ENCODE data around the gene SYT7. TPM values are rescaled to one million over a fixed set of nuclear protein-coding genes. Genes with fewer than 3 reads are reported as not detected.

Gene SYT7
- total RNA-seq, 2 donors from 2014 or later, result 2.0 to 3.4 TPM

DNA sequence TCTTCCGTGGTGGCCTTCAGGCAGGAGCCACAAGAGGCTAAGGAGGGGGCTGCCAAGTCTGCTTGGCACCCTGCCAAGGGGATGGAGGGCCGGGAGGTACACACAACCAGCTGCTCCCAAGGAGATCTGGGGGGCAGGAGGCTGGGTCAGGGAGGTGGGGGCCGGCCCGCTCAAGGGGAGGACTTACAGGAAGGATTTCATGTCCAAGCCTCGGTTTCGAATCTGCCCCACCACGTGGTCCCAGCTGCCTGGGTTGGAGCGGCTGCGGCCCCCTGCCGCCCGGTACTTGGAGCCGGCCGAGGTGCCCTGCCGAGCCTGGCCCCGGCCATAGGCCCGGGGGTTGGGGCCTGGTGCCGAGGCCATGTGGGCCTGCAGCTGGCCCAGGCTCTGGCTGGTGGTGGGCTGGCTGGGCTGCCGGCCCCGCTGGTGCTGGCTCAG lies 38.8 kb downstream of the SYT7 start:
- no peaks in the 10 kb centered on the region for H3K27me3 ChIP-seq (ENCODE audit: control insufficient read depth, insufficient read depth, low read length, poor library complexity, severe bottlenecking)
- 66 to 75% methylated on average over 14 to 19 of the region's 19 CpGs for WGBS, 2 experiments (ENCODE audit: insufficient coverage in 1 of 2, insufficient read length in 1 of 2)
- no peaks in the 10 kb centered on the region for H3K9me3 ChIP-seq (ENCODE audit: control insufficient read depth, low read length)
- TF ChIP-seq, protein P1, sequence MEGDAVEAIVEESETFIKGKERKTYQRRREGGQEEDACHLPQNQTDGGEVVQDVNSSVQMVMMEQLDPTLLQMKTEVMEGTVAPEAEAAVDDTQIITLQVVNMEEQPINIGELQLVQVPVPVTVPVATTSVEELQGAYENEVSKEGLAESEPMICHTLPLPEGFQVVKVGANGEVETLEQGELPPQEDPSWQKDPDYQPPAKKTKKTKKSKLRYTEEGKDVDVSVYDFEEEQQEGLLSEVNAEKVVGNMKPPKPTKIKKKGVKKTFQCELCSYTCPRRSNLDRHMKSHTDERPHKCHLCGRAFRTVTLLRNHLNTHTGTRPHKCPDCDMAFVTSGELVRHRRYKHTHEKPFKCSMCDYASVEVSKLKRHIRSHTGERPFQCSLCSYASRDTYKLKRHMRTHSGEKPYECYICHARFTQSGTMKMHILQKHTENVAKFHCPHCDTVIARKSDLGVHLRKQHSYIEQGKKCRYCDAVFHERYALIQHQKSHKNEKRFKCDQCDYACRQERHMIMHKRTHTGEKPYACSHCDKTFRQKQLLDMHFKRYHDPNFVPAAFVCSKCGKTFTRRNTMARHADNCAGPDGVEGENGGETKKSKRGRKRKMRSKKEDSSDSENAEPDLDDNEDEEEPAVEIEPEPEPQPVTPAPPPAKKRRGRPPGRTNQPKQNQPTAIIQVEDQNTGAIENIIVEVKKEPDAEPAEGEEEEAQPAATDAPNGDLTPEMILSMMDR (conservative IDR thresholded peaks at IDR 0.05), result no peak
- no peak overlapping the region for H3K9ac ChIP-seq (ENCODE audit: extremely low read depth, low read length, poor library complexity, severe bottlenecking)
- no peak overlapping the region for H3K4me3 Mint-ChIP-seq
- no peaks in the 10 kb centered on the region for H3K36me3 Mint-ChIP-seq (ENCODE audit: low read depth)
- H3K9me3 Mint-ChIP-seq, result no peaks in the 10 kb centered on the region
- H3K36me3 ChIP-seq (ENCODE audit: control insufficient read depth, insufficient read depth, low read length), result no peaks in the 10 kb centered on the region
- peaks cover 30% of the 10 kb centered on the region for H3K4me1 Mint-ChIP-seq
- no peak overlapping the region for H3K4me3 ChIP-seq (ENCODE audit: low read length)
- no peak for DNase-seq
- no peak overlapping the region for H3K27ac Mint-ChIP-seq
- no peak overlapping the region for H3K27ac ChIP-seq (ENCODE audit: low read depth, low read length)
- peaks cover 4% of the 10 kb centered on the region for H3K27me3 Mint-ChIP-seq (ENCODE audit: insufficient read depth)
- no peaks in the 10 kb centered on the region for H3K4me1 ChIP-seq (ENCODE audit: control insufficient read depth, insufficient read depth, low read length)

DNA sequence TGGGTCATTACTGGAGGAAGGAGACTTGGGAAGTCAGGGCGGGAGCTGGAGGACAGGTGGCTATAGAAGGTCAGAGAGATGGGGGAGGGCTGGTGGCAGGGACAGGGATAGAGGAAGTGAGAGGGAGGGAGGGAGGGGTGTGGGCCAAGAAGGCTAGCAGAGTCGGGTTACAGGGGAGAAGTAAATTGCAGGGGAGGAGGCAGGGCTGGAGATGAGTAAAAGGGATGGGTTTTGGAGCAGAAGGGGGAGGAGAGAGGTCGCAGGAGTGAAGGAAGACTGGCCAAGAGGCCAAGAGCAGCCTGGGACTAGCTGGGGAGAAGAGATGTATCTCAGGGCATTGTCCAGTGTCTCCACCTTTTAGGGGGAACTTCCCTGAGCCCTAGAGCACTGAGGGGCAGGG lies 39.3 kb downstream of the SYT7 start:
- Histone ChIP-seq H3K27me3 (ENCODE audit: control insufficient read depth, insufficient read depth, low read length, poor library complexity, severe bottlenecking) (no peaks in the 10 kb centered on the region), H3K27ac (ENCODE audit: low read depth, low read length) (no peak overlapping the region), H3K4me3 (ENCODE audit: low read length) (no peak overlapping the region), H3K9ac (ENCODE audit: extremely low read depth, low read length, poor library complexity, severe bottlenecking) (no peak overlapping the region), H3K4me1 (ENCODE audit: control insufficient read depth, insufficient read depth, low read length) (no peaks in the 10 kb centered on the region), H3K9me3 (ENCODE audit: control insufficient read depth, low read length) (no peaks in the 10 kb centered on the region), H3K36me3 (ENCODE audit: control insufficient read depth, insufficient read depth, low read length) (no peaks in the 10 kb centered on the region)
- peaks cover 30% of the 10 kb centered on the region for H3K4me1 Mint-ChIP-seq
- H3K36me3 Mint-ChIP-seq (ENCODE audit: low read depth), result no peaks in the 10 kb centered on the region
- H3K9me3 Mint-ChIP-seq, result no peaks in the 10 kb centered on the region
- peak; percentile 83 for DNase-seq
- TF ChIP-seq, protein P1 (conservative IDR thresholded peaks at IDR 0.05), result no peak
- no peak overlapping the region for H3K4me3 Mint-ChIP-seq
- peaks cover 4% of the 10 kb centered on the region for H3K27me3 Mint-ChIP-seq (ENCODE audit: insufficient read depth)
- H3K27ac Mint-ChIP-seq, result no peak overlapping the region
- WGBS, 2 experiments (ENCODE audit: insufficient coverage in 1 of 2, insufficient read length in 1 of 2), result 33 to 39% methylated on average over 2 to 3 of the region's 3 CpGs

DNA sequence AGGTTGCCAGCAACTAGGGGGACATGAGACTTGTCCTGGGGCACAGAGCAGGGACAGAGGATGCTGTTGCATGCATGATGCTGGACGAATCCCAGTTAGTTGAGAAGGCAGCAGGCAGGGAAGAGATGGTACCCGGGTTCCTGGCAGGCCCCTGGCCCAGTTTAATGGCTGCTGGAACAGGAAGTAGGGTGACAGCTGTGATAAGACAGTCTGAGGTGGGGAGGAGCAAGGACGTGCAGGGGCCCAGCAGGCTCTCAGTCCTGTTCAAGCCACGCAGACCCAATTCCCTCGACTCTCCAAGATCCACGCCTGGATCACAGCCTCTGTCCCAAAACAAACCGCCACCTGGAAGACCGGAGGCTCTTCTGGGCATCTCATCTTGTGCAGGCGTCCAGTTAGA lies 40.3 kb downstream of the SYT7 start:
- no peak for DNase-seq
- no peak overlapping the region for H3K4me3 ChIP-seq (ENCODE audit: low read length)
- H3K27me3 Mint-ChIP-seq (ENCODE audit: insufficient read depth), result peaks cover 4% of the 10 kb centered on the region
- H3K36me3 Mint-ChIP-seq (ENCODE audit: low read depth), result no peaks in the 10 kb centered on the region
- no peaks in the 10 kb centered on the region for H3K4me1 ChIP-seq (ENCODE audit: control insufficient read depth, insufficient read depth, low read length)
- no peak overlapping the region for H3K4me3 Mint-ChIP-seq
- H3K27ac Mint-ChIP-seq, result no peak overlapping the region
- H3K9ac ChIP-seq (ENCODE audit: extremely low read depth, low read length, poor library complexity, severe bottlenecking), result no peak overlapping the region
- H3K36me3 ChIP-seq (ENCODE audit: control insufficient read depth, insufficient read depth, low read length), result no peaks in the 10 kb centered on the region
- peaks cover 30% of the 10 kb centered on the region for H3K4me1 Mint-ChIP-seq
- no peaks in the 10 kb centered on the region for H3K9me3 ChIP-seq (ENCODE audit: control insufficient read depth, low read length)
- H3K27ac ChIP-seq (ENCODE audit: low read depth, low read length), result no peak overlapping the region
- WGBS, 2 experiments (ENCODE audit: insufficient coverage in 1 of 2, insufficient read length in 1 of 2), result 79 to 89% methylated on average over 9 of the region's 9 CpGs
- H3K9me3 Mint-ChIP-seq, result no peaks in the 10 kb centered on the region
- no peaks in the 10 kb centered on the region for H3K27me3 ChIP-seq (ENCODE audit: control insufficient read depth, insufficient read depth, low read length, poor library complexity, severe bottlenecking)
- TF ChIP-seq, protein P1 (conservative IDR thresholded peaks at IDR 0.05), result no peak

Measured in endodermal cell (in vitro differentiated cells).